WTC11 (cell line): ENCODE data around the gene CDC6. TPM values are rescaled to one million over a fixed set of nuclear protein-coding genes. Genes with fewer than 3 reads are reported as not detected.
"Not testable (repeated sequence)": the region's sequence is repeated elsewhere in the genome, so short reads cannot be mapped to it uniquely, and the experiment has no call there.

Experiments
- ATAC-seq: fragments of 200-7000 bp; cut with Tn5 transposase; 2 replicates; pipeline ENCODE4 v1.10.0; 2021; ENCODE audit warnings: mild to moderate bottlenecking, moderate library complexity
- CTCF ChIA-PET: fragments of 300-600 bp; sonication (Branson Sonifier 250); formaldehyde crosslinking; loops from one replicate; lab custom pipeline; 2021; ENCODE audit warnings: antibody characterized with exemption; lab: Charles Lee
- POLR2A ChIA-PET: fragments of 350-600 bp; sonication (Branson Sonifier 250); formaldehyde crosslinking; loops from one replicate; lab custom pipeline; 2021; ENCODE audit warnings: antibody characterized with exemption; lab: Charles Lee
- DNase-seq: peaks from one replicate; pipeline ENCODE4 v3.0.0; 2021; ENCODE audit warnings: low spot score
- H3K27ac Mint-ChIP-seq: 2 replicates; pipeline ENCODE4 v1.8.0; 2021; ENCODE audit warnings: mixed read lengths
- H3K27me3 Mint-ChIP-seq: 2 replicates; pipeline ENCODE4 v1.8.0; 2021; ENCODE audit warnings: low read depth, mild to moderate bottlenecking, moderate library complexity, mixed read lengths
- H3K36me3 Mint-ChIP-seq: 2 replicates; pipeline ENCODE4 v1.8.0; 2021; ENCODE audit warnings: mixed read lengths
- H3K4me1 Mint-ChIP-seq: 2 replicates; pipeline ENCODE4 v1.8.0; 2022; ENCODE audit warnings: mixed read lengths
- H3K4me3 Mint-ChIP-seq: 2 replicates; pipeline ENCODE4 v1.8.0; 2021; ENCODE audit warnings: mild to moderate bottlenecking, moderate library complexity, mixed read lengths
- H3K9me3 Mint-ChIP-seq: 2 replicates; pipeline ENCODE4 v1.8.0; 2021; ENCODE audit warnings: mixed read lengths
- CREM ChIP-seq: sonication (generic); formaldehyde crosslinking; IDR thresholded peaks from 2 replicates; pipeline ENCODE4 v1.8.1; 2022; ENCODE audit warnings: mild to moderate bottlenecking, missing genetic modification reagents, moderate library complexity
- ELF4 ChIP-seq: sonication (generic); formaldehyde crosslinking; IDR thresholded peaks from 2 replicates; pipeline ENCODE4 v1.8.1; 2022; ENCODE audit warnings: low read depth, mild to moderate bottlenecking, moderate library complexity, missing genetic modification reagents
- FOXK1 ChIP-seq: sonication (generic); formaldehyde crosslinking; IDR thresholded peaks from 2 replicates; pipeline ENCODE4 v1.8.0; 2022; ENCODE audit warnings: mild to moderate bottlenecking, moderate library complexity, missing genetic modification reagents
- IRF1 ChIP-seq: sonication (generic); formaldehyde crosslinking; IDR thresholded peaks from 2 replicates; pipeline ENCODE4 v1.8.0; 2023; ENCODE audit warnings: missing genetic modification reagents
- IRF2 ChIP-seq: sonication (generic); formaldehyde crosslinking; IDR thresholded peaks from 2 replicates; pipeline ENCODE4 v1.8.0; 2022; ENCODE audit warnings: low read depth, missing genetic modification reagents, borderline replicate concordance
- JAZF1 ChIP-seq: fragments of 250-450 bp; sonication (Bioruptor Pico); IDR thresholded peaks from 2 replicates; pipeline ENCODE4 v1.9.0; 2021; ENCODE audit warnings: moderate library complexity, mild to moderate bottlenecking, inconsistent platforms
- KAT7 ChIP-seq: sonication (generic); formaldehyde crosslinking; IDR thresholded peaks from 2 replicates; pipeline ENCODE4 v1.8.1; 2023; ENCODE audit warnings: missing genetic modification reagents, mild to moderate bottlenecking, borderline replicate concordance
- MXD4 ChIP-seq: fragments of 250-450 bp; sonication (Bioruptor Pico); IDR thresholded peaks from 2 replicates; pipeline ENCODE4 v1.8.0; 2021; ENCODE audit warnings: mild to moderate bottlenecking, moderate library complexity, borderline replicate concordance
- MYBL2 ChIP-seq: sonication (generic); formaldehyde crosslinking; IDR thresholded peaks from 2 replicates; pipeline ENCODE4 v1.8.1; 2023; ENCODE audit warnings: mild to moderate bottlenecking, moderate library complexity, missing genetic modification reagents
- PRRX2 ChIP-seq: fragments of 250-450 bp; sonication (Bioruptor Pico); IDR thresholded peaks from 2 replicates; pipeline ENCODE4 v1.8.0; 2021; ENCODE audit warnings: mild to moderate bottlenecking
- RORB ChIP-seq: fragments of 250-450 bp; sonication (Bioruptor Pico); IDR thresholded peaks from 2 replicates; pipeline ENCODE4 v1.9.0; 2021; ENCODE audit warnings: mild to moderate bottlenecking
- TCF7 ChIP-seq: sonication (generic); formaldehyde crosslinking; IDR thresholded peaks from 2 replicates; pipeline ENCODE4 v1.8.0; 2022; ENCODE audit warnings: mild to moderate bottlenecking, low read depth, missing genetic modification reagents, moderate library complexity
- TEAD1 ChIP-seq: sonication (generic); formaldehyde crosslinking; IDR thresholded peaks from 2 replicates; pipeline ENCODE4 v1.8.0; 2022; ENCODE audit warnings: mild to moderate bottlenecking, missing genetic modification reagents
- TEAD4 ChIP-seq: sonication (generic); formaldehyde crosslinking; IDR thresholded peaks from 2 replicates; pipeline ENCODE4 v1.8.0; 2022; ENCODE audit warnings: mild to moderate bottlenecking, missing genetic modification reagents
- TP53 ChIP-seq: sonication (generic); formaldehyde crosslinking; IDR thresholded peaks from 2 replicates; pipeline ENCODE4 v1.8.1; 2023; ENCODE audit warnings: mild to moderate bottlenecking, missing genetic modification reagents
- ZNF138 ChIP-seq: sonication (generic); formaldehyde crosslinking; conservative IDR thresholded peaks from 2 replicates; pipeline ENCODE4 v1.8.1; 2022; ENCODE audit warnings: mild to moderate bottlenecking, moderate library complexity, missing genetic modification reagents
- ZNF219 ChIP-seq: sonication (generic); formaldehyde crosslinking; IDR thresholded peaks from 2 replicates; pipeline ENCODE4 v1.8.0; 2023; ENCODE audit warnings: missing genetic modification reagents, mild to moderate bottlenecking, borderline replicate concordance
- ZNF232 ChIP-seq: sonication (generic); formaldehyde crosslinking; IDR thresholded peaks from 2 replicates; pipeline ENCODE4 v1.8.0; 2022; ENCODE audit warnings: mild to moderate bottlenecking, missing genetic modification reagents
- ZNF317 ChIP-seq: sonication (generic); formaldehyde crosslinking; IDR thresholded peaks from 2 replicates; pipeline ENCODE4 v1.8.1; 2023; ENCODE audit warnings: low read depth, mild to moderate bottlenecking, moderate library complexity, missing genetic modification reagents, borderline replicate concordance
- ZNF423 ChIP-seq: fragments of 250-450 bp; sonication (Bioruptor Pico); IDR thresholded peaks from 2 replicates; pipeline ENCODE4 v2.1.2; 2022; ENCODE audit warnings: mild to moderate bottlenecking, moderate library complexity
- ZNF512 ChIP-seq: sonication (generic); formaldehyde crosslinking; IDR thresholded peaks from 2 replicates; pipeline ENCODE4 v1.8.1; 2022; ENCODE audit warnings: missing genetic modification reagents, borderline replicate concordance
- total RNA-seq: library from RNA; stranded (reverse); gene quantifications from 3 replicates; pipeline ENCODE4 v1.2.3, GENCODE V29; 2021

The CDC6 gene
- total RNA-seq, 1 experiment from 2014 or later = 125 TPM

- Mint-ChIP-seq H3K27ac (peak overlapping the region; percentile 73; the same call in 1 of the 2 replicates), H3K4me3 (no peak overlapping the region), H3K36me3 (peaks cover 84% of the 10 kb centered on the region), H3K9me3 (no peaks in the 10 kb centered on the region), H3K27me3 (no peaks in the 10 kb centered on the region), H3K4me1 (peaks cover 40% of the 10 kb centered on the region)
- TF ChIP-seq MXD4 (no peak), PRRX2 (CRISPR knock-in tag) (no peak), MYBL2 (CRISPR knock-in tag) (no peak), JAZF1 (CRISPR knock-in tag) (no peak), ZNF317 (CRISPR knock-in tag) (no peak), FOXK1 (CRISPR knock-in tag) (no peak), ZNF512 (CRISPR knock-in tag) (no peak), IRF2 (CRISPR knock-in tag) (no peak), ZNF219 (CRISPR knock-in tag) (no peak), ELF4 (no peak)
- POLR2A ChIA-PET = no interaction called here
- ATAC-seq (no peak), DNase-seq (no peak)
- CTCF ChIA-PET = interaction anchor here (2.7 to 13.6 kb wide), 2 partner anchors 10 to 56 kb away, joined by 8 to 82 read pairs; no protein-coding TSS in a partner anchor
Observed at GRCh38 chr17:40297511-40297910, 9.8 kb downstream of the CDC6 start.

GRCh38 chr17:40298726-40299125 lies 11.0 kb downstream of the CDC6 start:
- Mint-ChIP-seq H3K27me3 (no peaks in the 10 kb centered on the region), H3K9me3 (no peaks in the 10 kb centered on the region), H3K4me3 (no peak overlapping the region), H3K27ac (no peak overlapping the region), H3K36me3 (peaks cover 84% of the 10 kb centered on the region), H3K4me1 (peaks cover 40% of the 10 kb centered on the region)
- TF ChIP-seq TEAD4 (CRISPR knock-in tag) (no peak), CREM (CRISPR knock-in tag) (no peak), ZNF423 (CRISPR knock-in tag) (no peak), MYBL2 (CRISPR knock-in tag) (no peak), KAT7 (no peak)
- ChIA-PET CTCF (interaction anchor here (1.3 to 13.6 kb wide), 3 partner anchors 19 to 80 kb away, joined by 4 to 82 read pairs (median 6); partner anchors contain the start of gene WIPF2), POLR2A (interaction anchor here (0.7 kb wide), 2 partner anchors 9 to 155 kb away, joined by 3 to 4 read pairs; no protein-coding TSS in a partner anchor)
- ATAC-seq = no peak
- no peak for DNase-seq

- not testable (repeated sequence) for H3K9me3 Mint-ChIP-seq, H3K4me3 Mint-ChIP-seq, H3K27me3 Mint-ChIP-seq, H3K27ac Mint-ChIP-seq, DNase-seq, ATAC-seq
- CTCF ChIA-PET = interaction anchor here (1.3 to 13.6 kb wide), 4 partner anchors 18 to 188 kb away, joined by 4 to 82 read pairs (median 5); partner anchors contain the start of gene WIPF2
- POLR2A ChIA-PET = interaction anchor here (0.7 kb wide), 1 partner anchor 9 kb away, joined by 4 read pairs; no protein-coding TSS in a partner anchor
- peaks cover 39% of the 10 kb centered on the region for H3K4me1 Mint-ChIP-seq
- peaks cover 82% of the 10 kb centered on the region for H3K36me3 Mint-ChIP-seq
Observed at GRCh38 chr17:40299159-40299757, 11.6 kb downstream of the CDC6 start.

GRCh38 chr17:40301315-40301714 lies 13.6 kb downstream of the CDC6 start:
- Mint-ChIP-seq H3K9me3 (no peaks in the 10 kb centered on the region), H3K36me3 (peaks cover 68% of the 10 kb centered on the region), H3K4me3 (no peak overlapping the region), H3K27ac (peak overlapping the region; percentile 72; the same call in 1 of the 2 replicates), H3K27me3 (no peaks in the 10 kb centered on the region), H3K4me1 (peaks cover 19% of the 10 kb centered on the region)
- CTCF ChIA-PET = interaction anchor here (2.5 to 10.9 kb wide), 3 partner anchors 16 to 52 kb away, joined by 21 to 259 read pairs (median 22); no protein-coding TSS in a partner anchor
- DNase-seq (no peak), ATAC-seq (no peak)
- POLR2A ChIA-PET = interaction anchor here (0.6 kb wide), 1 partner anchor 1361 kb away, joined by 3 read pairs; no protein-coding TSS in a partner anchor
- TF ChIP-seq JAZF1 (CRISPR knock-in tag) (no peak), TP53 (CRISPR knock-in tag) (no peak), TEAD1 (no peak), ZNF219 (CRISPR knock-in tag) (no peak), TCF7 (CRISPR knock-in tag) (no peak), ZNF232 (CRISPR knock-in tag) (no peak), ZNF138 (CRISPR knock-in tag) (no peak), RORB (CRISPR knock-in tag) (no peak), IRF1 (CRISPR knock-in tag) (no peak)
